H1 (cell line): ENCODE measurements around the gene GAS7. TPM values are rescaled to one million over a fixed set of nuclear protein-coding genes. Genes with fewer than 3 reads are reported as not detected.

Source experiments
- CTCF ChIA-PET: fragments of 300-600 bp; sonication (Branson Sonifier 250); formaldehyde crosslinking; loops from one replicate; lab custom pipeline; 2021; ENCODE audit not compliant: partially characterized antibody; lab: Charles Lee
- POLR2A ChIA-PET: fragments of 300-600 bp; sonication (Branson Sonifier 250); formaldehyde crosslinking; loops from one replicate; lab custom pipeline; 2021; ENCODE audit warnings: inconsistent platforms; ENCODE audit not compliant: partially characterized antibody; lab: Charles Lee
- DNase-seq, 2 experiments: peaks; one replicate each; pipeline versions ENCODE4 v3.0.0 to v3.0.0-alpha.2; 2010 to 2022; ENCODE audit warnings: low spot score in 2 of 2, low read depth in 1 of 2, mixed read lengths in 1 of 2
- FAIRE-seq: peaks from 2 replicates; lab custom pipeline; 2011; peaks lifted over from hg19 to GRCh38; lab: Jason Lieb, UNC
- H2AFZ ChIP-seq: 2 replicates; pipeline ENCODE4 v1.8.1; 2012; ENCODE audit warnings: low read length, inconsistent platforms
- H2AK5ac ChIP-seq: 2 replicates; pipeline ENCODE4 v1.6.1; 2013; ENCODE audit warnings: low read depth, low read length
- H2BK120ac ChIP-seq: replicated peaks from 2 replicates; pipeline ENCODE3; 2013; ENCODE audit warnings: low read depth, low read length, inconsistent platforms
- H2BK12ac ChIP-seq: 2 replicates; pipeline ENCODE4 v1.6.1; 2013; ENCODE audit warnings: low read depth, low read length
- H2BK15ac ChIP-seq: 2 replicates; pipeline ENCODE4 v1.6.1; 2013; ENCODE audit warnings: low read length
- H2BK20ac ChIP-seq: 2 replicates; pipeline ENCODE4 v1.6.1; 2013; ENCODE audit warnings: low read length
- H2BK5ac ChIP-seq: 2 replicates; pipeline ENCODE4 v1.6.1; 2013; ENCODE audit warnings: low read depth, low read length
- H3K14ac ChIP-seq: 2 replicates; pipeline ENCODE4 v1.6.1; 2013; ENCODE audit warnings: inconsistent platforms; ENCODE audit not compliant: insufficient read length
- H3K18ac ChIP-seq: 2 replicates; pipeline ENCODE4 v1.6.1; 2013; ENCODE audit warnings: low read length; ENCODE audit errors: extremely low read depth
- H3K23ac ChIP-seq: 2 replicates; pipeline ENCODE4 v1.6.1; 2013; ENCODE audit warnings: inconsistent platforms; ENCODE audit not compliant: insufficient read length
- H3K23me2 ChIP-seq: 2 replicates; pipeline ENCODE4 v1.6.1; 2013; ENCODE audit warnings: low read depth, low read length
- H3K27ac ChIP-seq: 2 replicates; pipeline ENCODE4 v1.6.1; 2011; ENCODE audit warnings: low read depth, low read length, inconsistent platforms
- H3K27me3 ChIP-seq, 4 experiments: replicated peaks in 1 of 4; 1 replicate in 1 of 4; 2 replicates in 3 of 4; pipeline versions ENCODE4 v1.6.1 to v1.8.1; 2011 to 2013; ENCODE audit warnings: low read length in 3 of 4, mild to moderate bottlenecking in 3 of 4, inconsistent platforms in 2 of 4, mixed read lengths in 2 of 4, moderate library complexity in 1 of 4; ENCODE audit not compliant: control insufficient read depth in 3 of 4, insufficient read depth in 3 of 4; ENCODE audit errors: extremely low read depth in 1 of 4
- H3K36me3 ChIP-seq, 4 experiments: 2 replicates each; pipeline versions ENCODE4 v1.6.1 to v1.8.1; 2011 to 2013; ENCODE audit warnings: mild to moderate bottlenecking in 4 of 4, low read length in 3 of 4, moderate library complexity in 2 of 4, control low read depth in 1 of 4, inconsistent platforms in 1 of 4; ENCODE audit not compliant: insufficient read depth in 4 of 4, control insufficient read depth in 2 of 4
- H3K4ac ChIP-seq: replicated peaks from 2 replicates; pipeline ENCODE3; 2013; ENCODE audit warnings: low read length, low read depth, mixed read lengths, inconsistent platforms; ENCODE audit not compliant: insufficient read length
- H3K4me1 ChIP-seq, 4 experiments: replicated peaks in 1 of 4; 1 replicate in 1 of 4; 2 replicates in 3 of 4; pipeline versions ENCODE4 v1.6.1 to v1.8.1; 2011 to 2013; ENCODE audit warnings: low read length in 3 of 4, inconsistent platforms in 2 of 4, mixed read lengths in 1 of 4; ENCODE audit not compliant: insufficient read depth in 4 of 4, control insufficient read depth in 3 of 4
- H3K4me2 ChIP-seq, 2 experiments: 2 replicates each; pipeline versions ENCODE4 v1.6.1 to v1.8.1; 2011 to 2013; ENCODE audit warnings: low read depth in 2 of 2, low read length in 2 of 2, control low read depth in 1 of 2, inconsistent platforms in 1 of 2, mild to moderate bottlenecking in 1 of 2; ENCODE audit not compliant: insufficient read depth in 1 of 2
- H3K4me3 ChIP-seq, 4 experiments: fragments of 200-600, 300-600 bp in 1 of 4; sonication (generic), shearing (Covaris generic), sonication (Bioruptor Twin) in 1 of 4; 2 replicates each; pipeline versions ENCODE4 v1.5.1 to v1.8.1; 2011 to 2016; ENCODE audit warnings: low read length in 4 of 4, low read depth in 3 of 4, control low read depth in 2 of 4, inconsistent platforms in 2 of 4, mild to moderate bottlenecking in 2 of 4, mixed read lengths in 1 of 4, moderate library complexity in 1 of 4; ENCODE audit not compliant: insufficient read depth in 2 of 4; ENCODE audit errors: extremely low read depth in 1 of 4
- H3K56ac ChIP-seq: replicated peaks from 2 replicates; pipeline ENCODE3; 2013; ENCODE audit warnings: low read depth, mild to moderate bottlenecking, mixed read lengths, low read length, inconsistent platforms; ENCODE audit not compliant: insufficient read length
- H3K79me1 ChIP-seq: 2 replicates; pipeline ENCODE4 v1.6.1; 2013; ENCODE audit warnings: low read depth, low read length, control low read depth
- H3K79me2 ChIP-seq, 2 experiments: 2 replicates each; pipeline versions ENCODE4 v1.6.1 to v1.8.1; 2012 to 2013; ENCODE audit warnings: low read length in 2 of 2, mild to moderate bottlenecking in 2 of 2, inconsistent platforms in 1 of 2; ENCODE audit not compliant: insufficient read depth in 2 of 2, control insufficient read depth in 1 of 2
- H3K9ac ChIP-seq, 4 experiments: replicated peaks in 1 of 4; 1 replicate in 1 of 4; 2 replicates in 3 of 4; pipeline versions ENCODE4 v1.6.1 to v1.8.1; 2011 to 2013; ENCODE audit warnings: low read depth in 3 of 4, low read length in 3 of 4, control low read depth in 2 of 4, mild to moderate bottlenecking in 2 of 4, moderate library complexity in 2 of 4, inconsistent platforms in 1 of 4; ENCODE audit errors: extremely low read depth in 1 of 4
- H3K9me3 ChIP-seq, 2 experiments: 2 replicates each; pipeline versions ENCODE4 v1.6.1 to v1.8.1; 2012 to 2013; ENCODE audit warnings: mild to moderate bottlenecking in 2 of 2, moderate library complexity in 2 of 2, control low read depth in 1 of 2, inconsistent platforms in 1 of 2, low read depth in 1 of 2, low read length in 1 of 2, mixed read lengths in 1 of 2; ENCODE audit not compliant: insufficient read depth in 2 of 2
- H4K20me1 ChIP-seq, 2 experiments: replicated peaks in 1 of 2; 2 replicates each; pipeline versions ENCODE3 to v1.8.1; 2011 to 2013; ENCODE audit warnings: inconsistent platforms in 2 of 2, low read length in 2 of 2, mild to moderate bottlenecking in 1 of 2; ENCODE audit not compliant: insufficient read depth in 2 of 2, control insufficient read depth in 1 of 2
- H4K5ac ChIP-seq: 2 replicates; pipeline ENCODE4 v1.6.1; 2013; ENCODE audit warnings: low read length, low read depth, mixed read lengths, inconsistent platforms; ENCODE audit not compliant: insufficient read length
- H4K8ac ChIP-seq: 2 replicates; pipeline ENCODE4 v1.8.0; 2013; ENCODE audit warnings: mild to moderate bottlenecking, moderate library complexity, low read length, inconsistent platforms; ENCODE audit not compliant: insufficient read depth; ENCODE audit errors: extremely low read depth
- H4K91ac ChIP-seq: replicated peaks from 2 replicates; pipeline ENCODE3; 2013; ENCODE audit warnings: low read length, mixed read lengths, inconsistent platforms; ENCODE audit not compliant: insufficient read length
- EP300 ChIP-seq, 2 experiments: IDR thresholded peaks; 1 replicate in 1 of 2; 2 replicates in 1 of 2; pipeline ENCODE4 v1.6.1; 2011 to 2012; ENCODE audit warnings: low read depth in 2 of 2, low read length in 2 of 2, mild to moderate bottlenecking in 2 of 2, borderline replicate concordance in 1 of 2, inconsistent platforms in 1 of 2, moderate library complexity in 1 of 2
- FOSL1 ChIP-seq: IDR thresholded peaks from 2 replicates; pipeline ENCODE4 v1.6.1; 2011; ENCODE audit warnings: mild to moderate bottlenecking, low read depth, low read length, moderate library complexity; ENCODE audit not compliant: insufficient read depth
- GTF2F1 ChIP-seq: IDR thresholded peaks from 2 replicates; pipeline ENCODE4 v1.6.1; 2012; ENCODE audit warnings: low read depth, low read length, improper control_type of control experiment, borderline replicate concordance
- SIN3A ChIP-seq, 2 experiments: IDR thresholded peaks in 1 of 2; conservative IDR thresholded peaks in 1 of 2; 2 replicates each; pipeline ENCODE4 v1.6.1; 2011 to 2012; ENCODE audit warnings: low read length in 2 of 2, improper control_type of control experiment in 1 of 2, low read depth in 1 of 2, mild to moderate bottlenecking in 1 of 2
- SIRT6 ChIP-seq: IDR thresholded peaks from one replicate; pipeline ENCODE4 v1.7.1; 2012; ENCODE audit warnings: low read length, inconsistent platforms
- SIX5 ChIP-seq: IDR thresholded peaks from 2 replicates; pipeline ENCODE4 v1.6.1; 2011; ENCODE audit warnings: mild to moderate bottlenecking, low read depth, low read length
- SP4 ChIP-seq: IDR thresholded peaks from 2 replicates; pipeline ENCODE4 v1.6.1; 2012; ENCODE audit warnings: low read length, inconsistent platforms
- TAF1 ChIP-seq: IDR thresholded peaks from 2 replicates; pipeline ENCODE4 v1.6.1; 2011; ENCODE audit warnings: mild to moderate bottlenecking, low read depth, low read length
- TAF7 ChIP-seq: optimal IDR thresholded peaks from 2 replicates; pipeline ENCODE3; 2011; ENCODE audit warnings: low read depth, mild to moderate bottlenecking, inconsistent platforms, low read length, moderate library complexity, borderline replicate concordance
- TCF12 ChIP-seq: IDR thresholded peaks from 2 replicates; pipeline ENCODE4 v1.6.1; 2011; ENCODE audit warnings: low read depth, mild to moderate bottlenecking, low read length
- USF2 ChIP-seq: IDR thresholded peaks from 2 replicates; pipeline ENCODE4 v1.6.1; 2011; ENCODE audit warnings: low read length, improper control_type of control experiment
- ZNF274 ChIP-seq: IDR thresholded peaks from 2 replicates; pipeline ENCODE4 v1.7.0; 2012; ENCODE audit warnings: low read length, borderline replicate concordance; ENCODE audit errors: extremely low read depth
- WGBS, 2 experiments: shearing (Covaris generic) in 1 of 2; methylation state at CpG; one replicate each; pipeline versions ENCODE4 v1.1.6 to v1.1.7; 2013 to 2015; ENCODE audit warnings: low lambda C conversion rate in 2 of 2, mixed read lengths in 2 of 2, inconsistent platforms in 1 of 2, low coverage in 1 of 2, missing lambda C conversion rate in 1 of 2; ENCODE audit not compliant: insufficient replicate concordance in 2 of 2, insufficient coverage in 1 of 2, insufficient read length in 1 of 2; ENCODE audit errors: extremely low coverage in 1 of 2, missing lambda C conversion rate in 1 of 2; 5-methylcytosine and 5-hydroxymethylcytosine counted together
- polyA plus RNA-seq, 7 experiments: library from polyadenylated mRNA; depleted of rRNA in 3 of 7; stranded (reverse) in 5 of 7; unstranded in 2 of 7; fragments of >200 nt in 5 of 7; fragments of 200-250 nt in 2 of 7; gene quantifications; 1 replicate in 5 of 7; 2 replicates in 1 of 7; 4 replicates in 1 of 7; pipeline versions ENCODE4 v1.2.1 to v1.2.3, GENCODE V29; 2011 to 2013; ENCODE audit warnings: missing spikeins in 2 of 7, mixed read lengths in 2 of 7
- total RNA-seq: library from RNA; stranded (reverse); fragmentation: NEBNext Ultra II Directional; extraction: Animal tissue kit (Norgen Biotek cat#: 25700); gene quantifications from 2 replicates; pipeline ENCODE4 v1.2.1, GENCODE V29; 2021

The GAS7 gene
- total and polyA plus RNA-seq, 2 of the 8 experiments (the other 6 are each of a cell fraction or from before 2014, with no cell fraction given): 5.0 to 14.5 TPM

DNA sequence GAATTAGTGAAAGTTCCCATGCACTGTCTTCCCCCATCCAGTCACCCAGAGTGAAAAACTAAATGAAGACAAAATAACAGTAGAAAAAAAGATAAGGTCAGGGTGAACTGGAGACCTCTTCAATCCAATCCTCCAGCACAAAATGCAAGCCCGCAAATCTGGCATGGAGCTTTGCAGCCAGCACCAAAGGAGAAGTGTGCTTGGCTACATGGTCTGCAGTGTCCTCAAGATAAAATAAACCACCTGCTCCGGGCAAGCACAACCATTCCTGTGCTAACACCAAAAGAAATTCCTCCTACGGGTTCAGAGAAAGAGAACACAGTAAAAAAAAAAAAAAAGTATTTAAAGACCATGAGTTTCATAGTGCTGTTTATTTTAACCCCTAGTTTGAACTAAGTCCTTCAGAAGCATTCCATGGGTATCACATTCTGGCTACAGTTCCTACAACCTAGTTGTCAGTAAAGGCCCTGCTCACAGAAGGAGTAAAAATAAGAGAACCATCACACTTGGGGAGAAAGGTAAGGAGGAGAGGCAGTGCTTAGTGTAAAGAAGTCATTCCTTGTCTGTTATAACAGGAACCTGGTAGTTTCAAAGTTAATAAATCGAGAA is 109.1 kb downstream of the GAS7 start:
- H3K9ac ChIP-seq: no peak overlapping the region
- H2AK5ac ChIP-seq: no peak overlapping the region
- ChIA-PET CTCF (no interaction called here), POLR2A (no interaction called here)
- H4K8ac ChIP-seq: no peak overlapping the region
- no peak overlapping the region for H2BK20ac ChIP-seq
- no peak overlapping the region for H4K5ac ChIP-seq
- H3K14ac ChIP-seq: no peak overlapping the region
- H3K4me2 ChIP-seq: no peak overlapping the region
- H3K56ac ChIP-seq: no peak overlapping the region
- H2BK12ac ChIP-seq: no peak overlapping the region
- DNase-seq (no peak), FAIRE-seq (no peak)
- H3K36me3 ChIP-seq: no peaks in the 10 kb centered on the region
- no peak overlapping the region for H4K91ac ChIP-seq
- 69% methylated on average over 4 of the region's 4 CpGs; no CpG with 5 or more reads in 1 of the 2 experiments for WGBS, 2 experiments
- no peaks in the 10 kb centered on the region for H3K4me1 ChIP-seq
- no peak overlapping the region for H2AFZ ChIP-seq
- H3K4ac ChIP-seq: no peak overlapping the region
- H2BK120ac ChIP-seq: no peak overlapping the region
- H3K9me3 ChIP-seq: peaks cover 5 to 6% of the 10 kb centered on the region in 2 experiments; a peak in 2 of 4 replicates
- H4K20me1 ChIP-seq: no peaks in the 10 kb centered on the region
- no peak overlapping the region for H3K23ac ChIP-seq
- no peak overlapping the region for H2BK15ac ChIP-seq
- H3K23me2 ChIP-seq: no peaks in the 10 kb centered on the region
- H3K27me3 ChIP-seq: no peaks in the 10 kb centered on the region
- H2BK5ac ChIP-seq: no peak overlapping the region
- H3K18ac ChIP-seq: no peak overlapping the region
- no peaks in the 10 kb centered on the region for H3K79me1 ChIP-seq
- H3K79me2 ChIP-seq: no peaks in the 10 kb centered on the region
- H3K4me3 ChIP-seq: no peak overlapping the region
- H3K27ac ChIP-seq: no peak overlapping the region
- TF ChIP-seq USF2: no peak
- no peak for TF ChIP-seq TAF7
- no peak for TF ChIP-seq FOSL1
- TF ChIP-seq TCF12: no peak
- TF ChIP-seq GTF2F1: no peak
- TF ChIP-seq SIX5: no peak
- TF ChIP-seq ZNF274: no peak
- no peak for TF ChIP-seq SIRT6
- no peak for TF ChIP-seq TAF1
- no peak for TF ChIP-seq SIN3A (conservative IDR thresholded peaks at IDR 0.05 in 1 of 2, IDR thresholded peaks at IDR 0.05 in 1 of 2; ENCODE audit: low read depth in 1 of 2, low read length in 2 of 2)
- TF ChIP-seq EP300 (IDR thresholded peaks at IDR 0.05; ENCODE audit: borderline replicate concordance in 1 of 2, low read depth in 2 of 2, low read length in 2 of 2): no peak
- TF ChIP-seq SP4: no peak
